H9 (cell line): ENCODE measurements around the gene MYO5B. TPM values are rescaled to one million over a fixed set of nuclear protein-coding genes. Genes with fewer than 3 reads are reported as not detected.

Experiments
- DNase-seq: peaks from one replicate; pipeline ENCODE4 v3.0.0-alpha.2; 2017
- H2AFZ ChIP-seq: one replicate; pipeline ENCODE4 v1.6.1; 2013; ENCODE audit warnings: mild to moderate bottlenecking, low read length, control low read depth, moderate library complexity
- H2AK5ac ChIP-seq: 2 replicates; pipeline ENCODE4 v1.6.1; 2013; ENCODE audit warnings: low read length, control low read depth, mixed read lengths; ENCODE audit not compliant: insufficient read length
- H2BK120ac ChIP-seq: one replicate; pipeline ENCODE4 v1.6.1; 2013; ENCODE audit warnings: low read depth, mild to moderate bottlenecking, low read length, control low read depth, inconsistent platforms; ENCODE audit not compliant: poor library complexity, severe bottlenecking
- H2BK12ac ChIP-seq: 2 replicates; pipeline ENCODE4 v1.6.1; 2013; ENCODE audit warnings: low read length, control low read depth, mixed read lengths, low read depth; ENCODE audit not compliant: insufficient read length
- H2BK15ac ChIP-seq: 2 replicates; pipeline ENCODE4 v1.6.1; 2013; ENCODE audit warnings: low read depth, low read length, control low read depth
- H2BK20ac ChIP-seq: one replicate; pipeline ENCODE4 v1.6.1; 2013; ENCODE audit warnings: low read depth, mild to moderate bottlenecking, low read length, control low read depth, inconsistent platforms; ENCODE audit not compliant: poor library complexity, severe bottlenecking
- H2BK5ac ChIP-seq: 2 replicates; pipeline ENCODE4 v1.6.1; 2013; ENCODE audit warnings: low read length, control low read depth, mixed read lengths; ENCODE audit not compliant: insufficient read length
- H3K14ac ChIP-seq: 2 replicates; pipeline ENCODE4 v1.6.1; 2013; ENCODE audit warnings: low read length, control low read depth; ENCODE audit not compliant: insufficient read depth
- H3K18ac ChIP-seq: 2 replicates; pipeline ENCODE4 v1.6.1; 2013; ENCODE audit warnings: low read depth, mild to moderate bottlenecking, mixed read lengths, low read length, control low read depth; ENCODE audit not compliant: insufficient read length
- H3K23ac ChIP-seq: 2 replicates; pipeline ENCODE4 v1.6.1; 2013; ENCODE audit warnings: low read length, control low read depth, mixed read lengths, low read depth; ENCODE audit not compliant: insufficient read length
- H3K23me2 ChIP-seq: 2 replicates; pipeline ENCODE4 v1.6.1; 2013; ENCODE audit warnings: low read depth, mild to moderate bottlenecking, mixed read lengths, low read length, control low read depth; ENCODE audit not compliant: insufficient read length, poor library complexity, severe bottlenecking
- H3K27ac ChIP-seq: 2 replicates; pipeline ENCODE4 v1.5.1; 2013; ENCODE audit warnings: low read length, control low read depth, mixed read lengths, low read depth; ENCODE audit not compliant: insufficient read length
- H3K27me3 ChIP-seq: 2 replicates; pipeline ENCODE4 v1.6.1; 2013; ENCODE audit warnings: low read length, control low read depth, inconsistent platforms; ENCODE audit not compliant: insufficient read depth
- H3K4ac ChIP-seq: 2 replicates; pipeline ENCODE4 v1.6.1; 2013; ENCODE audit warnings: low read depth, mild to moderate bottlenecking, control low read depth, inconsistent platforms, low read length, moderate library complexity
- H3K4me1 ChIP-seq: 2 replicates; pipeline ENCODE4 v1.6.1; 2013; ENCODE audit warnings: low read length, control low read depth, inconsistent platforms; ENCODE audit not compliant: insufficient read depth
- H3K4me2 ChIP-seq: 2 replicates; pipeline ENCODE4 v1.6.1; 2013; ENCODE audit warnings: low read length, control low read depth, mixed read lengths; ENCODE audit not compliant: insufficient read length, insufficient read depth
- H3K56ac ChIP-seq: 2 replicates; pipeline ENCODE4 v1.6.1; 2013; ENCODE audit warnings: low read depth, mild to moderate bottlenecking, mixed read lengths, low read length, control low read depth; ENCODE audit not compliant: insufficient read length
- H3K79me1 ChIP-seq: 2 replicates; pipeline ENCODE4 v1.6.1; 2013; ENCODE audit warnings: low read depth, mild to moderate bottlenecking, moderate library complexity, low read length, control low read depth, inconsistent platforms; ENCODE audit not compliant: insufficient read depth, poor library complexity, severe bottlenecking
- H3K79me2 ChIP-seq: 2 replicates; pipeline ENCODE4 v1.6.1; 2013; ENCODE audit warnings: low read length, control low read depth, inconsistent platforms; ENCODE audit not compliant: insufficient read depth
- H3K9ac ChIP-seq: 2 replicates; pipeline ENCODE4 v1.6.1; 2013; ENCODE audit warnings: low read length, control low read depth, mixed read lengths; ENCODE audit not compliant: insufficient read length; ENCODE audit errors: extremely low read depth
- H3K9me3 ChIP-seq: one replicate; pipeline ENCODE4 v1.6.1; 2013; ENCODE audit warnings: low read depth, low read length, inconsistent platforms; ENCODE audit not compliant: control insufficient read depth
- H3T11ph ChIP-seq: one replicate; pipeline ENCODE4 v1.6.1; 2013; ENCODE audit warnings: mild to moderate bottlenecking, low read length, control low read depth, inconsistent platforms
- H4K20me1 ChIP-seq: one replicate; pipeline ENCODE4 v1.6.1; 2013; ENCODE audit not compliant: control insufficient read depth, insufficient read length, insufficient read depth
- H4K5ac ChIP-seq: 2 replicates; pipeline ENCODE4 v1.6.1; 2013; ENCODE audit warnings: low read depth, mild to moderate bottlenecking, mixed read lengths, low read length, control low read depth; ENCODE audit not compliant: insufficient read length
- H4K8ac ChIP-seq: replicated peaks from 2 replicates; pipeline ENCODE4 v1.6.1; 2013; ENCODE audit warnings: low read length, control low read depth, mixed read lengths, low read depth; ENCODE audit not compliant: insufficient read length
- H4K91ac ChIP-seq: 2 replicates; pipeline ENCODE4 v1.6.1; 2013; ENCODE audit warnings: low read depth, mild to moderate bottlenecking, moderate library complexity, mixed read lengths, low read length, control low read depth; ENCODE audit not compliant: insufficient read length
- H3K27ac Mint-ChIP-seq, 3 experiments: 2 replicates in 2 of 3; 3 replicates in 1 of 3; pipeline ENCODE4 v1.8.0; 2020 to 2021; ENCODE audit warnings: mixed read lengths in 3 of 3, mild to moderate bottlenecking in 1 of 3, moderate library complexity in 1 of 3
- H3K27me3 Mint-ChIP-seq: 2 replicates; pipeline ENCODE4 v1.8.0; 2021; ENCODE audit warnings: low read depth, mild to moderate bottlenecking, moderate library complexity, mixed read lengths
- H3K36me3 Mint-ChIP-seq, 3 experiments: 2 replicates in 2 of 3; 3 replicates in 1 of 3; pipeline ENCODE4 v1.8.0; 2020 to 2021; ENCODE audit warnings: low read depth in 3 of 3, mixed read lengths in 3 of 3; ENCODE audit not compliant: insufficient read depth in 1 of 3
- H3K4me1 Mint-ChIP-seq, 2 experiments: 2 replicates each; pipeline ENCODE4 v1.8.0; 2020; ENCODE audit warnings: mixed read lengths in 2 of 2
- H3K4me3 Mint-ChIP-seq, 2 experiments: 2 replicates in 1 of 2; 3 replicates in 1 of 2; pipeline ENCODE4 v1.8.0; 2020 to 2021; ENCODE audit warnings: mild to moderate bottlenecking in 2 of 2, mixed read lengths in 2 of 2, moderate library complexity in 1 of 2
- H3K9me3 Mint-ChIP-seq, 2 experiments: 2 replicates in 1 of 2; 3 replicates in 1 of 2; pipeline ENCODE4 v1.8.0; 2020; ENCODE audit warnings: mild to moderate bottlenecking in 2 of 2, mixed read lengths in 2 of 2, moderate library complexity in 1 of 2
- WGBS: extraction: QIAGEN DNeasy Blood & Tissue Kit; methylation state at CpG from one replicate; pipeline ENCODE4 v1.1.7; 2013; ENCODE audit warnings: missing lambda C conversion rate, low lambda C conversion rate, mixed read lengths; ENCODE audit not compliant: insufficient read length; ENCODE audit errors: extremely low coverage; 5-methylcytosine and 5-hydroxymethylcytosine counted together
- total RNA-seq: library from RNA; stranded (reverse); gene quantifications from 2 replicates; pipeline ENCODE4 v1.2.1, GENCODE V29; 2021
- TF ChIP-seq, protein P1 (sequence below): fragments of 200-600 bp; sonication (generic); conservative IDR thresholded peaks from 3 replicates; pipeline ENCODE4 v1.8.0; 2021; ENCODE audit warnings: antibody characterized with exemption, mild to moderate bottlenecking

The MYO5B gene
- total RNA-seq, 1 experiment from 2014 or later = 9.3 TPM

GRCh38 chr18:50172367-50172766, 22.6 kb downstream of the MYO5B start:
- Histone ChIP-seq H2BK20ac (no peak overlapping the region), H3K4ac (no peak overlapping the region), H3K56ac (no peak overlapping the region), H2BK5ac (no peak overlapping the region), H3K14ac (no peak overlapping the region), H2BK12ac (no peak overlapping the region), H4K5ac (no peak overlapping the region), H3K18ac (no peak overlapping the region), H4K20me1 (no peaks in the 10 kb centered on the region), H3K4me1 (no peaks in the 10 kb centered on the region), H4K91ac (no peak overlapping the region), H2BK120ac (no peak overlapping the region), H2BK15ac (no peak overlapping the region), H3K79me1 (no peaks in the 10 kb centered on the region), H3K79me2 (no peaks in the 10 kb centered on the region), H4K8ac (no peak overlapping the region), H3K23me2 (no peaks in the 10 kb centered on the region), H3K23ac (no peak overlapping the region), H3K9ac (no peak overlapping the region), H3K9me3 (no peaks in the 10 kb centered on the region), H3T11ph (no peak overlapping the region), H2AFZ (no peak overlapping the region), H3K27ac (no peak overlapping the region), H3K27me3 (no peaks in the 10 kb centered on the region), H2AK5ac (no peak overlapping the region), H3K4me2 (no peak overlapping the region)
- Mint-ChIP-seq H3K9me3 (no peaks in the 10 kb centered on the region), H3K27ac (no peak overlapping the region; a peak in 1 of 7 replicates), H3K4me1 (peaks cover 2 to 5% of the 10 kb centered on the region in 2 experiments; a peak in 3 of 4 replicates), H3K36me3 (no peaks in the 10 kb centered on the region), H3K4me3 (no peak overlapping the region), H3K27me3 (peaks cover 3% of the 10 kb centered on the region; the same call in 1 of the 2 replicates)
- WGBS = no CpG with 5 or more reads among the region's 3 CpGs
- TF ChIP-seq, protein P1, sequence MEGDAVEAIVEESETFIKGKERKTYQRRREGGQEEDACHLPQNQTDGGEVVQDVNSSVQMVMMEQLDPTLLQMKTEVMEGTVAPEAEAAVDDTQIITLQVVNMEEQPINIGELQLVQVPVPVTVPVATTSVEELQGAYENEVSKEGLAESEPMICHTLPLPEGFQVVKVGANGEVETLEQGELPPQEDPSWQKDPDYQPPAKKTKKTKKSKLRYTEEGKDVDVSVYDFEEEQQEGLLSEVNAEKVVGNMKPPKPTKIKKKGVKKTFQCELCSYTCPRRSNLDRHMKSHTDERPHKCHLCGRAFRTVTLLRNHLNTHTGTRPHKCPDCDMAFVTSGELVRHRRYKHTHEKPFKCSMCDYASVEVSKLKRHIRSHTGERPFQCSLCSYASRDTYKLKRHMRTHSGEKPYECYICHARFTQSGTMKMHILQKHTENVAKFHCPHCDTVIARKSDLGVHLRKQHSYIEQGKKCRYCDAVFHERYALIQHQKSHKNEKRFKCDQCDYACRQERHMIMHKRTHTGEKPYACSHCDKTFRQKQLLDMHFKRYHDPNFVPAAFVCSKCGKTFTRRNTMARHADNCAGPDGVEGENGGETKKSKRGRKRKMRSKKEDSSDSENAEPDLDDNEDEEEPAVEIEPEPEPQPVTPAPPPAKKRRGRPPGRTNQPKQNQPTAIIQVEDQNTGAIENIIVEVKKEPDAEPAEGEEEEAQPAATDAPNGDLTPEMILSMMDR = no peak
- no peak for DNase-seq
